Subcutaneous abdominal adipose tissue (tissue), 5 donors: ENCODE results near the gene EIF1AD.

ENCODE experiments used
- H3K27ac ChIP-seq: one replicate; pipeline ENCODE4 v1.7.0; 2013; ENCODE audit warnings: low read depth, mild to moderate bottlenecking, inconsistent platforms, low read length, moderate library complexity
- H3K27me3 ChIP-seq, 5 donors: one replicate each; pipeline ENCODE4 v1.7.0; 2013; ENCODE audit warnings: low read length in 5 of 5, inconsistent platforms in 1 of 5; ENCODE audit not compliant: control insufficient read depth in 5 of 5, insufficient read depth in 4 of 5
- H3K36me3 ChIP-seq, 5 donors: one replicate each; pipeline ENCODE4 v1.7.0; 2013; ENCODE audit warnings: low read length in 5 of 5; ENCODE audit not compliant: control insufficient read depth in 5 of 5, insufficient read depth in 5 of 5
- H3K4me1 ChIP-seq, 5 donors: one replicate each; pipeline ENCODE4 v1.7.0; 2013; ENCODE audit warnings: low read length in 5 of 5, mild to moderate bottlenecking in 3 of 5, moderate library complexity in 1 of 5; ENCODE audit not compliant: control insufficient read depth in 5 of 5, insufficient read depth in 5 of 5
- H3K4me3 ChIP-seq, 5 donors: one replicate each; pipeline ENCODE4 v1.7.0; 2013; ENCODE audit warnings: low read length in 5 of 5, low read depth in 1 of 5
- H3K9ac ChIP-seq, 5 donors: one replicate each; pipeline ENCODE4 v1.7.0; 2013; ENCODE audit warnings: low read length in 5 of 5, mild to moderate bottlenecking in 4 of 5, moderate library complexity in 3 of 5
- H3K9me3 ChIP-seq, 5 donors: one replicate each; pipeline ENCODE4 v1.7.0; 2013; ENCODE audit warnings: low read length in 5 of 5; ENCODE audit not compliant: control insufficient read depth in 5 of 5
- donor health status: healthy.
- donor health status: healthy.
- donor health status: healthy.
- donor health status: healthy.
- donor health status: healthy.

Gene EIF1AD

DNA sequence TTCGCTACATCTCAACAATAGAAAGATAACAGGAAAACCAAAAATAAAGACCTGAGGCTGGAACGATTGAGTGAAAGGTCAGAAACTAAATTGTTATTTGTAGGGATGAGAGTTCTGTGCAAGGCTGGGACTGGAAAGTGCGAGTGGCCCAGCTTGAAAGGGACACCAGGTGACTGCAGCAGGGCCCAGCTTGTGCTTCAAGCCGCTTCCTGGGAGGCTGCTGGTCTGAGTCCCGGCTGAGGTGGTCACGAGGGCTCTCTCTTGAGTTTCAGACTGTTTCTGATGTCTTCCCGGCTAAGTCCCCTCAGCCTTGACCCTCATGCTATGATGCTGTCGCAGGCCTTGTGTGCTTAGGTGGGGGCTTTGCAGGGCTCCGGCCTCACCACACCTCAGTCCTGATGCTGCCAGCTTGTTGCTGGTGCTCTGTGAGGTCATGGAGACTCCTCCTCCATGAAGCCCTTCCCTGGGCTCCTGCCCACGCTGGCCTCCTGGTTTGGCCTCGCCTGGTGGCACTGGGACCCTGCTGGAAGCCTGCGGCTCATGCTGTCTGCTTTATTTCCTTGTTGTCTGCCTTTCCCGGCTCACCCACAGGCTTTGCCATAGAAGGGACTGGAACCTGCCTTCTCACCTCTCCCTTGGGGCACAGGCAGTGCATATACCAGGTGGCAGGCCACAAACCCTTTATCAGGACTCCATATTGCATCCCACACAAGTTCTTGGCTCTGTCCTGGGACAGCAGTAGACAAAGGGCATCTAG lies 4.4 kb upstream of the EIF1AD start:
- Histone ChIP-seq H3K27ac (no peak overlapping the region), H3K9ac (no peak overlapping the region)

DNA sequence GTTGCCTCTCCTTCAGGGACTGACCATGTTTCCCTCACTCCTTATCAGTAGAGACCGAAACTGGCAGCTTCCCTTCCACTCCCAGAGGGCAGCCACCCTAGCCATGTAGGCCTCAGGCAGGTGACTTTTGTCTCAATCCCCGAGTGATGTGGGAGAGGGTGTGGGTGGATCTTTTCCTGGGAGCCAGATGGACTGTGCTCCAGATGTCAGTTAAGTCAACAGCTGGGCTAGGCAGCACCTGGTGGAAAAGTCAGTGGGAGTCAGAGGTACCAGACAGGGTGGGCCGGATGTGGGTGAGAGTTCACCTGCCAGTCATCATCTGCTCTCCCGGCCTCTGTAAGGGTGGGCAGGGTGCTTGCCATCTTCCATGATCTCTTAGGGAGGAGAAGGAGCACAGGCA lies 2.2 kb upstream of the EIF1AD start:
- peaks cover under 1 to 30% (median 26%) of the 10 kb centered on the region in 5 donors for H3K36me3 ChIP-seq
- peak overlapping the region in 1 of 5 donors; percentile 26 for H3K9ac ChIP-seq
- H3K9me3 ChIP-seq = no peaks in the 10 kb centered on the region
- no peaks in the 10 kb centered on the region for H3K27me3 ChIP-seq
- no peak overlapping the region for H3K4me3 ChIP-seq
- peaks cover 2 to 27% (median 21%) of the 10 kb centered on the region in 5 donors for H3K4me1 ChIP-seq
- H3K27ac ChIP-seq = no peak overlapping the region

More for the DNA sequence above, 4.4 kb upstream of the EIF1AD start:
- Histone ChIP-seq H3K4me1 (peaks cover 2 to 16% (median 12%) of the 10 kb centered on the region in 5 donors), H3K9me3 (no peaks in the 10 kb centered on the region), H3K36me3 (peaks cover 0 to 17% (median 14%) of the 10 kb centered on the region in 5 donors), H3K4me3 (no peak overlapping the region), H3K27me3 (peaks cover 0 to 4% (median 2%) of the 10 kb centered on the region in 5 donors)

DNA sequence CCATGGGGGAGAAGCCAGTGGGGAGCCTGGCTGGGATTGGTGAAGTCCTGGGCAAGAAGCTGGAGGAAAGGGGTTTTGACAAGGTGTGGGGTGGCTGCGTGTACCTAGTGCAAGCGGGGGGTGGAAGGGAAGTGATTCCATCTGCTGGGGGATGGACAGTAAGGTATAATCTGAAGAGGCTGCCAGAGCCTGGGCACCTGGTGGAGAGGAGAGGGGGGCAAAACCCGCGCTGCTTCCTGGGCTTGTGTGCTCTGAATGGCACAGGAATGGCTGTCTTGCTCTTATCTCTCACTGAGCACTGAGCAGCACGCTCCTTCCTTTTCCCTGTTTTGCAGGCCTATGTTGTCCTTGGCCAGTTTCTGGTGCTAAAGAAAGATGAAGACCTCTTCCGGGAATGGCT lies 1.3 kb upstream of the EIF1AD start:
- Histone ChIP-seq H3K4me3 (peak overlapping the region in 4 of 5 donors; percentile 77 to 100 (median 96)), H3K9me3 (no peaks in the 10 kb centered on the region), H3K36me3 (peaks cover 6 to 39% (median 35%) of the 10 kb centered on the region in 5 donors), H3K9ac (peak overlapping the region in 4 of 5 donors; percentile 51 to 97 (median 86)), H3K27ac (peak overlapping the region; percentile 98), H3K27me3 (no peaks in the 10 kb centered on the region), H3K4me1 (peaks cover 2 to 27% (median 21%) of the 10 kb centered on the region in 5 donors)

DNA sequence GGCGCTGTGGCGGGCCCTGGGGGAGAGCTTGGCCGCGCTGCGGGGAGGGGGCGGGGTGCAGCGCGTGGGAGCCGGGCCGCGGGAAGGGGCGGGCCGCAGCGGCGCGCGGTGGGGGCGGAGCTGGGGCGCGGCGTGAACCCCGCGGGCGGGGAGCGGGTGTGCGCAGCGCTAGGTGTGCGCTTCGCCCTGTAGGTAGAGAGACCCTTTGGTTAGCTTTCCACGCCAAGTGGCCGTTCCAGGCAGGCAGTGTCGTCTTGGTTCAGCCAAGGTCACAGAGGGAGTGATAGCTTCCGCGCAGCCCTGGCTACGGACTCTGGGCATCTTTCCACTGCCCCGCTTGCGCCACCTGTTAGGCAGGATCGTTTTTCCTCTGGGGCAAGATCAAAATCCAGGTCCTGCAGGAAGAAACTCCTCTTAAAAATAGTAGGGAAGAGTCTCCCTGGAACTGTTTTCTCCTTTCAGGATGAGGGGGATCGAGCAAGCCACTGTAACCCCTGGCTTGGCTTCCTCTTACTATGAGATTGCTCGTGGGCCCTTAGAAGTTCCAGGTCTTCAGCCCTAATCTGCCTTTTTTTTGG lies 780 bp upstream of the EIF1AD start:
- peak overlapping the region; percentile 77 to 100 (median 97) for H3K4me3 ChIP-seq
- H3K9me3 ChIP-seq = no peaks in the 10 kb centered on the region
- H3K27me3 ChIP-seq = no peaks in the 10 kb centered on the region
- peak overlapping the region; percentile 98 for H3K27ac ChIP-seq
- H3K4me1 ChIP-seq = peaks cover 2 to 27% (median 21%) of the 10 kb centered on the region in 5 donors
- peaks cover 7 to 44% (median 40%) of the 10 kb centered on the region in 5 donors for H3K36me3 ChIP-seq
- peak overlapping the region in 4 of 5 donors; percentile 86 to 98 (median 92) for H3K9ac ChIP-seq

DNA sequence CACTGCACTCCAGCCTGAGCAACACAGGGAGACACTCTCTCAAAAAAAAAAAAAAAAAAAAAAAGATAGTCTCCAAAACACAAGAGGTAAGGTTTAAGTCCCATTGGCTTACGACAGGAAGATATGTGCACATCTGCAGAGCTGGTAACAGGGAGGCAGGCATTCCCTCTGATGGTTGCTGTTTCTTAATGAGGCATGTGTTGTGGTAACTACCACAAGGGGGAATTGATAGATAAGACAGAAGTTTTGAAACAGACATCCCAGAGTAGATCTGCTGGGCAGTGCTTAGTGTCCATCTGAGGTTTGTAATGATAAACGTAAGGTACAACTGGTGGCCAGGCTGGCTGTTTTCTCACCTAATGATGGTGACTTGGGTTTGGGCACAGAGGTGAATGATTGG lies 4.7 kb downstream of the EIF1AD start:
- Histone ChIP-seq H3K4me3 (no peak overlapping the region), H3K9ac (no peak overlapping the region), H3K36me3 (peaks cover 10 to 40% (median 36%) of the 10 kb centered on the region in 5 donors), H3K9me3 (no peaks in the 10 kb centered on the region), H3K27me3 (no peaks in the 10 kb centered on the region), H3K4me1 (peaks cover 2 to 18% (median 13%) of the 10 kb centered on the region in 5 donors), H3K27ac (no peak overlapping the region)

DNA sequence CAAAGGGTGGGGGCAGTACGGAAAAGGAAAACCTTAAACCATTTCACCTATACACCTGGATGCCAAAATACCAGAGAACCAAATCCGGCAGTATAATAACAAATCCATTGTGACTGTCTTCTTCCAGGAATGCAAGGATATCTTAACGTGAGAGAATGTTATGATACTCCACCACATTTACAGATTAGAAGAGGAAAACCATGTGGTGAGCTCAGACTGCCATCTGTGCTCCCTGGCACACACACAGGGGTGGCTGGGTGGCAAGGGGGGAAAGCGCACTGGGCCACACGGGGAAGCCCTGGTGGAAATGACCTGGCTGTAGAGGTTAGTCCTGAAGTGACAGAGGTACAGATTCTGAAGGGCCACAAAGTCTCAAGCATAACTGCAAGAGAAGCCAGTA lies 9.9 kb downstream of the EIF1AD start:
- Histone ChIP-seq H3K4me3 (no peak overlapping the region), H3K9ac (no peak overlapping the region), H3K4me1 (no peaks in the 10 kb centered on the region), H3K36me3 (peaks cover 0 to 6% (median 4%) of the 10 kb centered on the region in 5 donors), H3K27ac (no peak overlapping the region), H3K27me3 (no peaks in the 10 kb centered on the region), H3K9me3 (no peaks in the 10 kb centered on the region)

DNA sequence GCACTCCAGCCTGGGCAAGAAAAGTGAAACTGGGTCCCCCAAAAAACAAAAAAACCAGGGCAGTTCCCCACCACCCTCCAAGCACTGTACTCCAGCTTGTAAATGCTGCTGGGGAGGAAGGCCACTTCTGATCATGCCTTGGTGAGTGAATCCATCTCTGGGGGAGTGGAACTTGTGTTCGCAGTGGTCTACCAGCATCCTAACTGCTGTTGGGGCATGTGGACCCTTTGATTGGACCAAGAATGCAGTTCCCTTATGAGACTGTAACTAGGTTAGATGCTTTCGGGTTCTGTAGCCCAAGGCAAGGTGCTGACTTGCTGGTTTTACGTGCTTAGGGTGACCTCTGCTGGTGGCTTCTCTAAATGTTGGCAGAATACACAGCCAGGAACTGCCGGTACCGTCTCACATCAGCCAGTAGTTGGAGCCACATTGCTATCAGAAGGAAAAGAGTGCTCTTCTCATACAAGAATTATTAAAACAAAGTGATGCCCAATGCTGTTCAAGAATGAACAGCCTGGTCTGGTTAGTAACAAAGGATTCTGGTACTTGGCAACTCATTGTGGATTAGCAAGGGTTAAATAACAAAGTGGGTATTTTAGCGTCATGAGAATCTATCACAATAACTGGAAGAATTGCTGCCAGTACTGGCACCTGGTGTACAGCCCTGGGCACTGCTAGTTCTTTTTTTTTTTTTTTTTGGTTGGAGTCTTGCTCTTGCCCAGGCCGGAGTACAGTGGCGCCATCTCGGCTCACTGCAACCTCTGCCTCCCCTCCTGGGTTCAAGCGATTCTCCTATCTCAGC lies 13.0 kb downstream of the EIF1AD start:
- H3K9ac ChIP-seq = no peak overlapping the region
- no peaks in the 10 kb centered on the region for H3K27me3 ChIP-seq
- no peak overlapping the region for H3K4me3 ChIP-seq
- H3K9me3 ChIP-seq = no peaks in the 10 kb centered on the region
- H3K36me3 ChIP-seq = peaks cover 0 to 2% (median 0%) of the 10 kb centered on the region in 5 donors
- no peak overlapping the region for H3K27ac ChIP-seq
- H3K4me1 ChIP-seq = no peaks in the 10 kb centered on the region

DNA sequence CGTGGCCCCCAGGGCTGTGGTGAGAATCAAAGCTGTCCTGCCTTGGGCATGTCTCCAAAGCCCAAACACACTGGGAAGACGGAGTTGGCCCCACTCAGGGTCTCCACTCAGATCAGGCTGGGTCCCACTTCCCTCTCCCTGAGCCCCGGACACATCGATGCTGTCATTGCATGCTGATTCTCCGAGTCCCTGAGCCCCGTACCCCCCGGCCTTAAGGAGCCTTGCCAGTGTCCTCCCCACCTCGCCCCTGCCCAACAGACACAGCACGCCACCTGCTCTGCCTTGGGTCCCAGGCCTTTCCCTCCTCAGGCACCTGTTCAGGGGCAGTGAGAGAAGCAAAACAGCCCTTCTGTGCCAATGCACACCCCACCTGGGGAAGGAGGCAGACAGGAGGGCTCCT lies 14.6 kb downstream of the EIF1AD start:
- H3K9ac ChIP-seq = peak overlapping the region in 1 of 5 donors; percentile 30
- H3K36me3 ChIP-seq = peaks cover 0 to 2% (median 0%) of the 10 kb centered on the region in 5 donors
- H3K4me3 ChIP-seq = no peak overlapping the region
- no peaks in the 10 kb centered on the region for H3K27me3 ChIP-seq
- no peak overlapping the region for H3K27ac ChIP-seq
- no peaks in the 10 kb centered on the region for H3K4me1 ChIP-seq
- no peaks in the 10 kb centered on the region for H3K9me3 ChIP-seq

DNA sequence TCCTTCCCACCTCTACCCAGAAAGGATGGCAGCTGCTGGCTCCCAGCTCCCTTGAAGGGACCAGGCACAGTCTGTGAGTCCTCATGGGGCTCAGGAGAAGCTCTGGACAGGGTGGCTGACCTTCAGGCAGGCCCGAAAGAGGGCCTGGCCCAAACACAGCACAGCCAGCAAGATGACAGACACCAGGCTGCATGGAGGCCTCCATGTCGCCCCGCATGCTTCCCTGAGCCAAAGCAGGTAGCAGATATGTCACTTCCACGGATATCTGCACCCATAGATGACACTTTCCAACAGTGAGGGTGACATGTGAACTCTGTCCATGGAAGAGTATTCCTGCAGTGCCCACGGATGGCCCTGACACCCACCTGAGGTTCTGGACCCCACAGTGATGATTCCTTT lies 18.4 kb downstream of the EIF1AD start:
- H3K9ac ChIP-seq = no peak overlapping the region
- no peaks in the 10 kb centered on the region for H3K9me3 ChIP-seq
- H3K27ac ChIP-seq = no peak overlapping the region
- peaks cover 0 to 17% (median 10%) of the 10 kb centered on the region in 5 donors for H3K36me3 ChIP-seq
- no peak overlapping the region for H3K4me3 ChIP-seq
- no peaks in the 10 kb centered on the region for H3K4me1 ChIP-seq
- H3K27me3 ChIP-seq = no peaks in the 10 kb centered on the region
